Activated B cell treated with CpG ODN at 0.5 μM for 24 hours (primary cell): ENCODE results near the gene ARRDC5. TPM values are rescaled to one million over a fixed set of nuclear protein-coding genes. Genes with fewer than 3 reads are reported as not detected.

Experiments
- ATAC-seq: fragments of 200-7000 bp; cut with Tn5 transposase; one replicate; pipeline ENCODE4 v1.10.0; 2021; ENCODE audit warnings: low read depth, mild to moderate bottlenecking, moderate library complexity
- CTCF ChIA-PET: fragments of 350-600 bp; sonication (Branson Sonifier 250); formaldehyde crosslinking; loops from one replicate; lab custom pipeline; 2021; ENCODE audit warnings: antibody characterized with exemption; lab: Charles Lee
- POLR2A ChIA-PET: fragments of 350-600 bp; sonication (Branson Sonifier 250); formaldehyde crosslinking; loops from one replicate; lab custom pipeline; 2021; ENCODE audit warnings: antibody characterized with exemption; lab: Charles Lee
- DNase-seq: peaks from one replicate; pipeline ENCODE4 v3.0.0; 2022
- H3K27ac Mint-ChIP-seq: one replicate; pipeline ENCODE4 v1.8.0; 2020; ENCODE audit warnings: mixed read lengths
- H3K27me3 Mint-ChIP-seq: one replicate; pipeline ENCODE4 v1.8.0; 2021; ENCODE audit warnings: mixed read lengths
- H3K36me3 Mint-ChIP-seq: one replicate; pipeline ENCODE4 v1.8.0; 2021; ENCODE audit warnings: low read depth, mixed read lengths
- H3K4me1 Mint-ChIP-seq: one replicate; pipeline ENCODE4 v1.8.0; 2021; ENCODE audit warnings: mixed read lengths
- H3K4me3 Mint-ChIP-seq: one replicate; pipeline ENCODE4 v1.8.0; 2020; ENCODE audit warnings: mild to moderate bottlenecking, mixed read lengths
- H3K9me3 Mint-ChIP-seq: one replicate; pipeline ENCODE4 v1.8.0; 2020; ENCODE audit warnings: mixed read lengths
- CTCF ChIP-seq: fragments of 200-600 bp; IDR thresholded peaks from one replicate; pipeline ENCODE4 v1.8.0; 2022; ENCODE audit warnings: antibody characterized with exemption, mild to moderate bottlenecking
- intact Hi-C: fragments of 100-400 bp; cut with micrococcal nuclease; formaldehyde crosslinking; loops from one replicate; pipeline ENCODE4 v1.15.1; 2024
- total RNA-seq: library from RNA; stranded (reverse); gene quantifications from 2 replicates; pipeline ENCODE4 v1.2.3, GENCODE V29; 2022

The ARRDC5 gene
- total RNA-seq, 1 donor from 2014 or later = 4.3 TPM

- CTCF ChIA-PET = no interaction called here
- no peak for ATAC-seq
- DNase-seq = no peak
- intact Hi-C loops = no loop called here
- Mint-ChIP-seq H3K9me3 (no peaks in the 10 kb centered on the region), H3K36me3 (no peaks in the 10 kb centered on the region), H3K27me3 (no peaks in the 10 kb centered on the region), H3K4me3 (no peak overlapping the region), H3K4me1 (peaks cover 10% of the 10 kb centered on the region), H3K27ac (no peak overlapping the region)
- no peak for TF ChIP-seq CTCF
- POLR2A ChIA-PET = no interaction called here
Measured at GRCh38 chr19:4937060-4937459, 34.4 kb upstream of the ARRDC5 start.

GRCh38 chr19:4935444-4935843 lies 32.7 kb upstream of the ARRDC5 start:
- ChIA-PET CTCF (interaction anchor here (1.2 kb wide), 1 partner anchor 96 kb away, joined by 3 read pairs; no protein-coding TSS in a partner anchor), POLR2A (no interaction called here)
- Mint-ChIP-seq H3K36me3 (no peaks in the 10 kb centered on the region), H3K27me3 (no peaks in the 10 kb centered on the region), H3K9me3 (no peaks in the 10 kb centered on the region), H3K4me3 (no peak overlapping the region), H3K27ac (no peak overlapping the region), H3K4me1 (peaks cover 10% of the 10 kb centered on the region)
- no peak for DNase-seq
- TF ChIP-seq CTCF = no peak
- intact Hi-C loops = no loop called here
- ATAC-seq = no peak

- H3K9me3 Mint-ChIP-seq = no peaks in the 10 kb centered on the region
- CTCF ChIA-PET = no interaction called here
- POLR2A ChIA-PET = no interaction called here
- DNase-seq = no peak
- no peaks in the 10 kb centered on the region for H3K27me3 Mint-ChIP-seq
- H3K4me1 Mint-ChIP-seq = peaks cover 10% of the 10 kb centered on the region
- ATAC-seq = no peak
- H3K27ac Mint-ChIP-seq = no peak overlapping the region
- H3K36me3 Mint-ChIP-seq = no peaks in the 10 kb centered on the region
- H3K4me3 Mint-ChIP-seq = no peak overlapping the region
- intact Hi-C loops = no loop called here
- TF ChIP-seq CTCF = no peak
Measured at GRCh38 chr19:4933528-4933927, 30.8 kb upstream of the ARRDC5 start.

- ChIA-PET CTCF (no interaction called here), POLR2A (no interaction called here)
- Mint-ChIP-seq H3K27ac (no peak overlapping the region), H3K4me3 (no peak overlapping the region), H3K36me3 (no peaks in the 10 kb centered on the region), H3K9me3 (no peaks in the 10 kb centered on the region), H3K4me1 (peaks cover 10% of the 10 kb centered on the region), H3K27me3 (no peaks in the 10 kb centered on the region)
- ATAC-seq (no peak), DNase-seq (no peak)
- intact Hi-C loops = no loop called here
- TF ChIP-seq CTCF = no peak
Measured at GRCh38 chr19:4932711-4933110, 30.0 kb upstream of the ARRDC5 start.

GRCh38 chr19:4930664-4931063 lies 28.0 kb upstream of the ARRDC5 start:
- Mint-ChIP-seq H3K27me3 (no peaks in the 10 kb centered on the region), H3K27ac (no peak overlapping the region), H3K36me3 (no peaks in the 10 kb centered on the region), H3K4me3 (no peak overlapping the region), H3K4me1 (peaks cover 10% of the 10 kb centered on the region), H3K9me3 (no peaks in the 10 kb centered on the region)
- intact Hi-C loops = no loop called here
- ChIA-PET POLR2A (interaction anchor here (0.6 kb wide), 1 partner anchor 9 kb away, joined by 4 read pairs; no protein-coding TSS in a partner anchor), CTCF (interaction anchor here (1.0 kb wide), 1 partner anchor 107 kb away, joined by 3 read pairs; no protein-coding TSS in a partner anchor)
- ATAC-seq (no peak), DNase-seq (no peak)
- no peak for TF ChIP-seq CTCF
